Epithelial cell of esophagus (primary cell): ENCODE results near the gene RMND5B.
A peak's percentile ranks its signal among the peaks of the same experiment; 100 is the strongest.

Experiments
- DNase-seq: peaks from one replicate; pipeline ENCODE4 v3.0.0; 2010; ENCODE audit warnings: low read depth
- H3K4me3 ChIP-seq: 2 replicates; pipeline ENCODE4 v1.5.1; 2011; ENCODE audit warnings: mild to moderate bottlenecking, low read length, control low read depth
- TF ChIP-seq, protein P1 (sequence below): IDR thresholded peaks from 2 replicates; pipeline ENCODE4 v1.5.1; 2011; ENCODE audit warnings: low read depth, mild to moderate bottlenecking, low read length, control low read depth, inconsistent platforms; ENCODE audit not compliant: insufficient read depth; ENCODE audit errors: missing control alignments

Gene RMND5B

DNA sequence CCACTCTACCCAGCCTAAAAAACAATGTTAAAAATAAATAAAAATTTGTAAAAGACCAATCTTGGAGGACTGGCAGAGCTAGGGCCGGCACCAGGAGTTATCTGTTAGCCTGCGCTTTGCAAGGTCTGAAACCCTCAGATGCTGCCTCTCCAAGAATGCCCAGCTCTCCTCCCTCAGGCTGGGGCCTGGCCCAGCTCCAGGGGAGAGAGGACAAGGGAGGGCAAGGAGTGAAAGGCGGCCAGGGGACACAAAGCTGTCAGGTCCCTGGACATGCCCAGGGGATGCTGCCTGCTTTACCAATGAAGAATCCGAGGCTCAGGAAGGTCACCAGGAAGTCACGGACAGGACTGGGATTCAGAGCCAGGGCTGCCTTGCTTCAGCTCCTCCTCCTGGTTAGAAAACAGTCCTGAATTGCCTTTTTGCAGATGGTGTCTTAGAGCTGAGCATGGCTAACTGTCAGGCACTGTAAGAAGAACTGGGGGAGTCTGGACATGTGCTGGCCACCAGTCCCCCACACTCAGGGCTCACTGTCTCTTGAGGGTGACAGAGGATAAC lies 23.0 kb upstream of the RMND5B start:
- TF ChIP-seq, protein P1, sequence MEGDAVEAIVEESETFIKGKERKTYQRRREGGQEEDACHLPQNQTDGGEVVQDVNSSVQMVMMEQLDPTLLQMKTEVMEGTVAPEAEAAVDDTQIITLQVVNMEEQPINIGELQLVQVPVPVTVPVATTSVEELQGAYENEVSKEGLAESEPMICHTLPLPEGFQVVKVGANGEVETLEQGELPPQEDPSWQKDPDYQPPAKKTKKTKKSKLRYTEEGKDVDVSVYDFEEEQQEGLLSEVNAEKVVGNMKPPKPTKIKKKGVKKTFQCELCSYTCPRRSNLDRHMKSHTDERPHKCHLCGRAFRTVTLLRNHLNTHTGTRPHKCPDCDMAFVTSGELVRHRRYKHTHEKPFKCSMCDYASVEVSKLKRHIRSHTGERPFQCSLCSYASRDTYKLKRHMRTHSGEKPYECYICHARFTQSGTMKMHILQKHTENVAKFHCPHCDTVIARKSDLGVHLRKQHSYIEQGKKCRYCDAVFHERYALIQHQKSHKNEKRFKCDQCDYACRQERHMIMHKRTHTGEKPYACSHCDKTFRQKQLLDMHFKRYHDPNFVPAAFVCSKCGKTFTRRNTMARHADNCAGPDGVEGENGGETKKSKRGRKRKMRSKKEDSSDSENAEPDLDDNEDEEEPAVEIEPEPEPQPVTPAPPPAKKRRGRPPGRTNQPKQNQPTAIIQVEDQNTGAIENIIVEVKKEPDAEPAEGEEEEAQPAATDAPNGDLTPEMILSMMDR: no peak
- H3K4me3 ChIP-seq: no peak overlapping the region
- no peak for DNase-seq

DNA sequence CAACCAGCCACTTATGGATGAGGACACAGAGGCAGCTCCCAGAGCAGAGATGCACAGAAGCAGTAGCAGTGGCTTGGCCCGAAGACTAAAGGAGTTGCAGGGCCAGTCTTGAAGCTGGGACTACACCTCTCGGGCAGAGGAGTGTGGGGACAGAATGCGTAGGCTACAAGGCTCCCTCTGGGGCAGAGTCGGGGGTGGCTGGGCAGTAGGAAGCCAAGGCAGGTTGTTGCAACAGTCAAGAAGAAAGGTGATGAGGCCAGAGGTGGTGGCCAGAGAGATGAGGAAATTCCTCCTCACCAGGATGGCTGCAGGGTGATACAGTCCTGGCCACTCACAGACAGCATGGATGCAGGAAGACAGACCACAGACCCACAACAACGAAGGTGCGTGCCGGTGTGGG lies 22.4 kb upstream of the RMND5B start:
- H3K4me3 ChIP-seq: no peak overlapping the region
- DNase-seq: no peak
- TF ChIP-seq, protein P1: no peak

DNA sequence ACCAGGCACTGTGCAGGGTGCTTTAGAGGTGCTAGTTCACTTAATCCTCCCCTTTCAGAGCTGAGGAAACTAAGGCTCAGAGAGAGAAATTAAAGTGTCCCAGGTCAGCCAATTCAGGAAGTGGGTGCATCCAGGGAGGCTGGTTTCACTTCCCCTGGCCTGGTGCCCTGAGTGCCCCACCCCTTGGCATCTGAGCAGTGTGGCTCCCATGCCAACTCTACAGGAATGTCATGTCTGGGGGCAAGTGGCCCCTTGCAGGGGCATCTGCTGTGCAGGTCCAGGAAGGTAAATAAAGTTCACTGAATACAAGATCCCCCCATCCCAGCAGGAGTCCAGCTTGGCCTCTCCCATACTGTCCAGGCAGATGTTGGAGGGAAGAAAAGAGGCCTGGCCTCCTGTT lies 21.8 kb upstream of the RMND5B start:
- DNase-seq: no peak
- TF ChIP-seq, protein P1: no peak
- H3K4me3 ChIP-seq: no peak overlapping the region

DNA sequence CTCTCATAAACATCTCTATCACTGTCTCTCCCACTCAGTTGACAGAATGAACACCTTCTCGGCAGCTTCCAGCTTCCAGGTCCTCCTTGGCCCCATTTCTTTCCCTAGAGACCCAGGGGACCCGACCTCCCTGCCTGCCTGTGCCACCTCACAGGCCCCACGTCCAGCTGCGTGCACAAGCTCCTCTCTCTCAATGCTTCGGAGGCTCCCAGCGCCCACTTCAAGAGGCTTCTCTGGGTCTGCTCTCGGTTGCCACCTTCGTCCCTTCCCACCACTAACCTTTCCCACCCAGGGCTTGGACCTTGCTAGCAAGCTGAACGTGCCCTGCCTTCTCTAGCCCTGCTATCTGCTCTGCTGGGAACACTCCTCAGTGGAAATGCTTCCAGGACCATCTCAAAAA lies 20.3 kb upstream of the RMND5B start:
- no peak for DNase-seq
- TF ChIP-seq, protein P1: no peak
- H3K4me3 ChIP-seq: no peak overlapping the region

DNA sequence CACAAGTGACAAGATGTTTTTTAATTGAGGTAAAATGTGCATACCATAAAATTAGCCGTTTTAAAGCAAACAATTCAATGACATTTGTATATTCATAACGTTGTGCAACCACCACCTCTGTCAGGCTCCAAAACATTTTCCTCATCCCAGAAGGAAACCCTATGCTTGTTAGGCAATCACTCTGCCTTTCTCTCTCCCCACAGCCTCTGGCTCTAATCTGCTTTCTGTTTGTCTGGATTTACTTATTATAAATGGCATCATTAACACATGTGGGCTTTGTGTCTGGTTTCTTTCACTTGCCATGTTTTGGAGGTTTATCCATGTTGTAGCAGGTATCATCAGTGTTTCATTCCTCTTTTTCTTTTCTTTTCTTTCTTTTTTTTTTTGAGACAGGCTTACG lies 18.9 kb upstream of the RMND5B start:
- H3K4me3 ChIP-seq: no peak overlapping the region
- TF ChIP-seq, protein P1: no peak
- peak; percentile 82 for DNase-seq

DNA sequence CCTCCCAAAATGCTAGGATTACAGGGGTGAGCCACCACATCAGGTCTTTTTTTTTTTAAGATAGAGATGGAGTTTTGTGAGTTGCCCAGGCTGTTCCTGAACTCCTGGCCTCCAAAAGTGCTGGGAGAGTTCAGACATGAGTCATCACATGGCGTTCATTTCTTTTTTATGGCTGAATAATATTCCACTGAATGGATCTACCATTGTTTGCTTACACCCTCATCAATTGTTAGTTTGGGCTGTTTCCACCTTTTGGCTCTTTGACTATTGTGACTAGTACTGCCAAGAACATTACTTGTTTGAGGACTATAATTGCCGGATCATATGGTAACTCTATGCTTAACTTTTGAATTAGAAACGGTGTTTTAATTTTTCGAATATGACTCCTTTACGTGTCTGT lies 18.3 kb upstream of the RMND5B start:
- no peak overlapping the region for H3K4me3 ChIP-seq
- no peak for DNase-seq
- TF ChIP-seq, protein P1: no peak

DNA sequence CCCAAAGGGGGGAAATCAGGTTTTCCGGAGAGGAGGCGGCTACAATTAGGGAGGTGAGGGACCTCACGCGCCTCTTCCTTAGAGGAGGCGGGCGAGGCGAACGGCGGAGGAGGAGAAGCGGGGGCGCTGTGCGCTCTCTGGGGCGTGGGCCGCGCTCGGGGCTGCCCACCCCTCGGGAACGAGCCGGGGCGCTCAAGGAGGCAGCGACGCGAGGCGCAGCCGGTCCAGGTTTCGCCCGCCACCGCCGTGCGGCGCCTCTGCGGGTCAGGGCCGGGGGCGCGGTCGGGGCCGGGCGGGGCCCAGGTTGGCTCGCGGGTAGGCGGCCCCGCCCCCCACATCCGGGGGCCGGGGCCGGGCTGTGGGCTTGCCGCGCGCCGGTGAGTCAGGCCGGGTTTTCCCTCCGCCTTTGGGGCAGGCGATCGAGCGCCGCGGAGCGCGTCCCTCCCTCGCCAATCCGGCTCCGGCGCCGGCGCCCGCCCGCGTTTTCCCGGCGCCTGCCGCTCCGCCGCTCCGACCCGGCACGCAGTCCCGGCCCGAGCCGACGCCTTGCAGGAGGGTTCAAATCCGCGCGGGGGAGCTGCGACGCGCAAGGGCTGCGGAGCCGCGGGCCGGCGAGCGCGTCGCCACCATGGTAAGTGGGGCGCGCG lies 17.6 kb upstream of the RMND5B start, which contains the start of gene N4BP3:
TSS of gene N4BP3 (plus strand) at position 392 of the 647 bp plus-strand sequence. CDS start 6,052 bp downstream, outside the sequence.
- peak within 1 kb of the TSS; percentile 37 for H3K4me3 ChIP-seq
- TF ChIP-seq, protein P1: no peak
- peak; percentile 91 for DNase-seq
